Fibroblast of the aortic adventitia (primary cell): ENCODE data around the gene UCKL1. TPM values are rescaled to one million over a fixed set of nuclear protein-coding genes. Genes with fewer than 3 reads are reported as not detected.

Source experiments
- DNase-seq: peaks from one replicate; pipeline ENCODE4 v3.0.0-alpha.2; 2010; ENCODE audit warnings: low read depth
- H3K4me3 ChIP-seq: 2 replicates; pipeline ENCODE4 v1.5.1; 2011; ENCODE audit warnings: low read depth, mild to moderate bottlenecking, control low read depth, low read length, moderate library complexity
- total RNA-seq: library from RNA; depleted of rRNA; stranded (reverse); fragments of >200 nt; gene quantifications from 2 replicates; pipeline ENCODE4 v1.2.3, GENCODE V29; 2012; ENCODE audit warnings: low replicate concordance
- TF ChIP-seq, protein P1 (sequence below): IDR thresholded peaks from 2 replicates; pipeline ENCODE4 v1.5.1; 2011; ENCODE audit warnings: mild to moderate bottlenecking, low read length, control low read depth, inconsistent platforms; ENCODE audit not compliant: insufficient read depth

The UCKL1 gene
- total RNA-seq, 1 donor = 16.0 TPM

- DNase-seq = no peak
- TF ChIP-seq, protein P1, sequence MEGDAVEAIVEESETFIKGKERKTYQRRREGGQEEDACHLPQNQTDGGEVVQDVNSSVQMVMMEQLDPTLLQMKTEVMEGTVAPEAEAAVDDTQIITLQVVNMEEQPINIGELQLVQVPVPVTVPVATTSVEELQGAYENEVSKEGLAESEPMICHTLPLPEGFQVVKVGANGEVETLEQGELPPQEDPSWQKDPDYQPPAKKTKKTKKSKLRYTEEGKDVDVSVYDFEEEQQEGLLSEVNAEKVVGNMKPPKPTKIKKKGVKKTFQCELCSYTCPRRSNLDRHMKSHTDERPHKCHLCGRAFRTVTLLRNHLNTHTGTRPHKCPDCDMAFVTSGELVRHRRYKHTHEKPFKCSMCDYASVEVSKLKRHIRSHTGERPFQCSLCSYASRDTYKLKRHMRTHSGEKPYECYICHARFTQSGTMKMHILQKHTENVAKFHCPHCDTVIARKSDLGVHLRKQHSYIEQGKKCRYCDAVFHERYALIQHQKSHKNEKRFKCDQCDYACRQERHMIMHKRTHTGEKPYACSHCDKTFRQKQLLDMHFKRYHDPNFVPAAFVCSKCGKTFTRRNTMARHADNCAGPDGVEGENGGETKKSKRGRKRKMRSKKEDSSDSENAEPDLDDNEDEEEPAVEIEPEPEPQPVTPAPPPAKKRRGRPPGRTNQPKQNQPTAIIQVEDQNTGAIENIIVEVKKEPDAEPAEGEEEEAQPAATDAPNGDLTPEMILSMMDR = no peak
Measured at GRCh38 chr20:63897978-63898561, 58.1 kb downstream of the UCKL1 start.

GRCh38 chr20:63896264-63897105 is 59.7 kb downstream of the UCKL1 start:
- TF ChIP-seq, protein P1 = no peak
- H3K4me3 ChIP-seq = peak overlapping the region; percentile 73
- DNase-seq = peak; percentile 21

More at GRCh38 chr20:63897978-63898561, 58.1 kb downstream of the UCKL1 start:
- no peak overlapping the region for H3K4me3 ChIP-seq

DNA sequence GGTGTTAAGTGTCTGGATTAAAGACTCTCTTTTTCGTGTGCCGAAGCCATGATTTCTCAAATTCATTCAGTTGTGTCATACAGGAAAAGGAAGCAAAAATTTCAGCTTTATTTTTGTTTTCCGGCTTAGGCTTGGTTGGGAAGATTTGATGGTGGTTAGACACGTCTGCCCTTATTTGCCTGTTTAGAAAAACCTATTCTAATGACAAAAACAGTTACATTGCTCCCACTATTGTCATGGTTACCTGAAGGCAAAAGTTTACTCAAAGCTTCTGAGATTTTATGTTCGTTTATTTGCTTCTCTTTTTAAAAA is 60.3 kb downstream of the UCKL1 start:
- TF ChIP-seq, protein P1 = no peak
- peak; percentile 30 for DNase-seq

GRCh38 chr20:63895202-63895951 is 60.8 kb downstream of the UCKL1 start:
- H3K4me3 ChIP-seq = peak overlapping the region; percentile 73
- no peak for DNase-seq
- TF ChIP-seq, protein P1 = no peak

More for the DNA sequence above, 60.3 kb downstream of the UCKL1 start:
- H3K4me3 ChIP-seq = peak overlapping the region; percentile 73

DNA sequence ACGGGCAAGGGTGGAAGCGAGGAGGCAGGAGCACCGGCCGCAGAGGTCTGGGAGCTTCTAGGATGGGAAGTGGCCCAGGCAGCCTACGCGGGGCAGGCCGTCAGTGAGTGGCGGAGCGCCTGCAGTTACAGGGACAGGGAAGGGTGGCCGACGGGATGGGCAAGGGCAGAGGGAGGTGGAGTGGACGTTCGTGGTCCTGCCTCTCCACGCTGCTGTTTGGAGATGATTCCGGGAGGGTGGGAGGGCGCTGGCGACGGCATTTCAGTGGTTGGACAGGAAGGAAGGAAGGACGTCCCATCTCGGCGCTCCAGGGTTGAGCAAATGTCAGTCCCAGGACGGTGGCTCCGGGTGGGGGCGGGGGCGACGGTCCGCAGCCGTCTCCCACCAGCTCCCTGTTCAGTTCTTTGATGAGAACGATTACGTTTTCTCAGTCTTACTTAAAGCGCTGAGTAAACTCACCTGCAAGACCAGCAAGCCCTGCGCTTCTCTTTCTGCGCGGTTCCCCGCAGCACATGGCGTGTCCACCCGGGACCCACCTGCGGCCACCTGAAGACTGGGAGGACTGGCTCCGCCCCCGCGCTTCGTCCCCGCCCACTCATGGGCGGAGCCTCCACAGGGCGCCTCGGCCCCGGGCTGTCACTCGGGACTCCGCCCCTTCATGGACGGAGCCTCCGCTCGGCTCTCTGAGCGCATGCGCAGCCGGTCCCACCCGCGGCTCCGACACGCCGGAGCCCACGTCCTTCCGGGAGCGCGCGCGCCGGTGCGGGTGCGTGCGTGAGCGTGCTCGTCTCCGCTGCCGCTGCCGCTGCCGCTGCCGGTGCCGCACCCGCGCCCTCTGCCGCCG is 61.6 kb downstream of the UCKL1 start, which contains the start of gene DNAJC5:
TSS of gene DNAJC5 (plus strand) at position 769 of the 844 bp plus-strand sequence. CDS start 33,220 bp downstream, outside the sequence.
- H3K4me3 ChIP-seq = peak within 1 kb of the TSS; percentile 73
- peak; percentile 91 for DNase-seq
- TF ChIP-seq, protein P1 = no peak

- TF ChIP-seq, protein P1 = no peak
- H3K4me3 ChIP-seq = peak overlapping the region; percentile 73
- DNase-seq = peak; percentile 16
Measured at GRCh38 chr20:63893999-63894357, 62.2 kb downstream of the UCKL1 start.
